Measurements from ENCODE around the gene ACAN. TPM values are rescaled to one million over a fixed set of nuclear protein-coding genes. Genes with fewer than 3 reads are reported as not detected.
A peak's percentile ranks its signal among the peaks of the same experiment; 100 is the strongest.

The ACAN gene
- total RNA-seq, 1 experiment from 2014 or later: 0.50 TPM

DNA sequence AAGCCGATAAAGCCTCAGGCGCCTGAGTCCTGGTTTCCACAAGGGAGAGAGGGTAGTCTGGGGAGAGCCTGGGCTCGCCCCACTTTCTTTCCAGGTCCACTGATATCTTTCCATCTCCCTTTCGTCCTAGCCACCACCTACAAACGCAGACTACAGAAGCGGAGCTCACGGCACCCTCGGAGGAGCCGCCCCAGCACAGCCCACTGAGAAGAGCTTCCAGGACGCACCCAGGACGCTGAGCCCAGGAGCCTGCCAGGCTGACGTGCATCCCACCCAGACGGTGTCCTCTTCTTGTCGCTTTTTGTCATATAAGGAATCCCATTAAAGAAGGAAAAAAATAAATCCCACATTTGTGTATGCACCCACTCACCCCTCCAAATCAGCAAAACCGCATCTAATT, 71.0 kb downstream of the ACAN start:
- Histone ChIP-seq H2BK120ac (ENCODE audit: low read depth, low read length, poor library complexity, severe bottlenecking) (no peak overlapping the region), H3K9ac (ENCODE audit: extremely low read depth, insufficient read length, low read length) (no peak overlapping the region), H3K18ac (ENCODE audit: insufficient read length, low read depth, low read length) (no peak overlapping the region), H3K79me2 (ENCODE audit: insufficient read depth, low read length) (no peaks in the 10 kb centered on the region), H2BK5ac (ENCODE audit: insufficient read length, low read length) (no peak overlapping the region), H3K4ac (ENCODE audit: low read depth, low read length) (no peak overlapping the region), H3K56ac (ENCODE audit: insufficient read length, low read depth, low read length) (no peak overlapping the region), H3K27ac (ENCODE audit: insufficient read length, low read depth, low read length) (no peak overlapping the region), H4K91ac (ENCODE audit: insufficient read length, low read depth, low read length) (no peak overlapping the region), H3K14ac (ENCODE audit: insufficient read depth, low read length) (no peak overlapping the region), H2BK20ac (ENCODE audit: low read depth, low read length, poor library complexity, severe bottlenecking) (no peak overlapping the region), H2AFZ (ENCODE audit: low read length) (no peak overlapping the region), H3K23ac (ENCODE audit: insufficient read length, low read depth, low read length) (no peak overlapping the region), H3K27me3 (ENCODE audit: insufficient read depth, low read length) (no peaks in the 10 kb centered on the region), H2BK12ac (ENCODE audit: insufficient read length, low read depth, low read length) (no peak overlapping the region), H4K8ac (replicated peaks; ENCODE audit: insufficient read length, low read depth, low read length) (no peak overlapping the region), H3K23me2 (ENCODE audit: insufficient read length, low read depth, low read length, poor library complexity, severe bottlenecking) (no peaks in the 10 kb centered on the region), H3T11ph (ENCODE audit: low read length) (no peak overlapping the region), H4K5ac (ENCODE audit: insufficient read length, low read depth, low read length) (no peak overlapping the region), H3K9me3 (ENCODE audit: control insufficient read depth, low read depth, low read length) (no peaks in the 10 kb centered on the region), H2AK5ac (ENCODE audit: insufficient read length, low read length) (no peak overlapping the region), H3K4me2 (ENCODE audit: insufficient read depth, insufficient read length, low read length) (no peak overlapping the region), H4K20me1 (ENCODE audit: control insufficient read depth, insufficient read depth, insufficient read length) (peaks cover 2% of the 10 kb centered on the region), H2BK15ac (ENCODE audit: low read depth, low read length) (no peak overlapping the region), H3K79me1 (ENCODE audit: insufficient read depth, low read depth, low read length, poor library complexity, severe bottlenecking) (no peaks in the 10 kb centered on the region), H3K4me1 (ENCODE audit: insufficient read depth, low read length) (no peaks in the 10 kb centered on the region; the same call in 1 of the 2 replicates)
- Mint-ChIP-seq H3K9me3 (peaks cover 0 to 6% of the 10 kb centered on the region in 2 experiments; a peak in 3 of 5 replicates), H3K36me3 (ENCODE audit: insufficient read depth in 1 of 3, low read depth in 3 of 3) (peaks cover 13 to 29% (median 15%) of the 10 kb centered on the region in 3 experiments; a peak in 6 of 7 replicates), H3K27ac (peak overlapping the region in 2 of 3 experiments; percentile 53 to 91; a peak in 3 of 7 replicates), H3K4me3 (no peak overlapping the region), H3K27me3 (ENCODE audit: low read depth) (peaks cover 12% of the 10 kb centered on the region), H3K4me1 (peaks cover 9 to 12% of the 10 kb centered on the region in 2 experiments)
- no CpG with 5 or more reads among the region's 15 CpGs for WGBS (ENCODE audit: extremely low coverage, insufficient read length, low lambda C conversion rate)
- no peak for DNase-seq
- TF ChIP-seq, protein P1, sequence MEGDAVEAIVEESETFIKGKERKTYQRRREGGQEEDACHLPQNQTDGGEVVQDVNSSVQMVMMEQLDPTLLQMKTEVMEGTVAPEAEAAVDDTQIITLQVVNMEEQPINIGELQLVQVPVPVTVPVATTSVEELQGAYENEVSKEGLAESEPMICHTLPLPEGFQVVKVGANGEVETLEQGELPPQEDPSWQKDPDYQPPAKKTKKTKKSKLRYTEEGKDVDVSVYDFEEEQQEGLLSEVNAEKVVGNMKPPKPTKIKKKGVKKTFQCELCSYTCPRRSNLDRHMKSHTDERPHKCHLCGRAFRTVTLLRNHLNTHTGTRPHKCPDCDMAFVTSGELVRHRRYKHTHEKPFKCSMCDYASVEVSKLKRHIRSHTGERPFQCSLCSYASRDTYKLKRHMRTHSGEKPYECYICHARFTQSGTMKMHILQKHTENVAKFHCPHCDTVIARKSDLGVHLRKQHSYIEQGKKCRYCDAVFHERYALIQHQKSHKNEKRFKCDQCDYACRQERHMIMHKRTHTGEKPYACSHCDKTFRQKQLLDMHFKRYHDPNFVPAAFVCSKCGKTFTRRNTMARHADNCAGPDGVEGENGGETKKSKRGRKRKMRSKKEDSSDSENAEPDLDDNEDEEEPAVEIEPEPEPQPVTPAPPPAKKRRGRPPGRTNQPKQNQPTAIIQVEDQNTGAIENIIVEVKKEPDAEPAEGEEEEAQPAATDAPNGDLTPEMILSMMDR (conservative IDR thresholded peaks at IDR 0.05): no peak
